Uterus (tissue), 2 donors: ENCODE measurements around the gene ECE2.

Experiments
- CTCF ChIP-seq, 4 experiments: fragments of 200-600 bp in 2 of 4; fragments of 450-650 bp in 2 of 4; sonication (generic) in 2 of 4; IDR thresholded peaks; one replicate each; pipeline ENCODE4 v1.5.1; 2016 to 2019; ENCODE audit warnings: antibody characterized with exemption in 4 of 4, mild to moderate bottlenecking in 2 of 4, moderate library complexity in 1 of 4
- POLR2A ChIP-seq, 2 donors: fragments of 450-650 bp; IDR thresholded peaks; one replicate each; pipeline ENCODE4 v1.6.1; 2016; ENCODE audit warnings: antibody characterized with exemption in 2 of 2, mild to moderate bottlenecking in 1 of 2, moderate library complexity in 1 of 2

- TF ChIP-seq CTCF (IDR thresholded peaks at IDR 0.05) (no peak), POLR2A (IDR thresholded peaks at IDR 0.05) (no peak)
Measured at GRCh38 chr3:184236636-184237035, 39.2 kb upstream of the ECE2 start.
